K562 (cell line): ENCODE results near the gene MRPL55. TPM values are rescaled to one million over a fixed set of nuclear protein-coding genes. Genes with fewer than 3 reads are reported as not detected.

ENCODE experiments used
- EP300 ChIP-seq: IDR thresholded peaks from 2 replicates; pipeline ENCODE4 v1.6.1; 2012; ENCODE audit warnings: low read length, improper control_type of control experiment
- ERF ChIP-seq: fragments of 450-650 bp; formaldehyde crosslinking; IDR thresholded peaks from 2 replicates; pipeline ENCODE4 v1.4.0; 2020; ENCODE audit warnings: mild to moderate bottlenecking, mixed read lengths
- EWSR1 ChIP-seq: fragments of 450-650 bp; IDR thresholded peaks from 2 replicates; pipeline ENCODE4 v1.6.1; 2018; ENCODE audit warnings: borderline replicate concordance, mild to moderate bottlenecking, low read depth, moderate library complexity; ENCODE audit not compliant: partially characterized antibody
- MAFF ChIP-seq: IDR thresholded peaks from 2 replicates; pipeline ENCODE4 v1.6.1; 2012; ENCODE audit warnings: low read length, improper control_type of control experiment
- MEF2A ChIP-seq: IDR thresholded peaks from 2 replicates; pipeline ENCODE4 v1.6.1; 2011; ENCODE audit warnings: low read depth, mild to moderate bottlenecking, low read length, moderate library complexity; ENCODE audit not compliant: control insufficient read depth
- NR1H2 ChIP-seq: sonication (generic); formaldehyde crosslinking; IDR thresholded peaks from 2 replicates; pipeline ENCODE4 v1.4.0; 2020; ENCODE audit warnings: mild to moderate bottlenecking, missing genetic modification reagents
- PCBP1 ChIP-seq: fragments of 200-400 bp; formaldehyde crosslinking; IDR thresholded peaks from 2 replicates; pipeline ENCODE4 v1.6.1; 2018; ENCODE audit warnings: mild to moderate bottlenecking, low read depth, low read length; ENCODE audit not compliant: poor library complexity, severe bottlenecking
- PHF20 ChIP-seq: fragments of 450-650 bp; IDR thresholded peaks from 2 replicates; pipeline ENCODE4 v1.6.1; 2018; ENCODE audit not compliant: partially characterized antibody
- POLR2A ChIP-seq: fragments of 450-650 bp; conservative IDR thresholded peaks from 2 replicates; pipeline ENCODE4 v1.6.1; 2016
- POLR2AphosphoS2 ChIP-seq: IDR thresholded peaks from 2 replicates; pipeline ENCODE4 v1.6.1; 2012; ENCODE audit warnings: low read length, improper control_type of control experiment
- POLR2AphosphoS5 ChIP-seq: IDR thresholded peaks from 2 replicates; pipeline ENCODE4 v1.6.1; 2011; ENCODE audit warnings: mild to moderate bottlenecking, low read depth, low read length, moderate library complexity; ENCODE audit not compliant: control insufficient read depth, insufficient read depth
- PTRF ChIP-seq: fragments of 450-650 bp; IDR thresholded peaks from 2 replicates; pipeline ENCODE4 v1.6.1; 2016; ENCODE audit warnings: mild to moderate bottlenecking, missing genetic modification characterization, missing compliant biosample characterization
- SIX5 ChIP-seq, 2 experiments: IDR thresholded peaks; 2 replicates each; pipeline ENCODE4 v1.6.1; 2011; ENCODE audit warnings: low read length in 2 of 2, borderline replicate concordance in 1 of 2, low read depth in 1 of 2, mild to moderate bottlenecking in 1 of 2, moderate library complexity in 1 of 2; ENCODE audit not compliant: insufficient read depth in 1 of 2
- SNIP1 ChIP-seq: fragments of 450-650 bp; IDR thresholded peaks from 2 replicates; pipeline ENCODE4 v1.7.1; 2017; ENCODE audit warnings: low read depth, mild to moderate bottlenecking
- SRF ChIP-seq, 2 experiments: fragments of 250-450, 450-650 bp in 1 of 2; sonication (Bioruptor Pico) in 1 of 2; sonication (generic) in 1 of 2; formaldehyde crosslinking; IDR thresholded peaks; 2 replicates each; pipeline versions ENCODE4 v1.5.0 to v1.5.1; 2020 to 2022; ENCODE audit warnings: mild to moderate bottlenecking in 1 of 2, missing genetic modification reagents in 1 of 2
- TOE1 ChIP-seq, 2 experiments: fragments of 450-650 bp in 1 of 2; sonication (generic) in 1 of 2; formaldehyde crosslinking in 1 of 2; IDR thresholded peaks; 2 replicates each; pipeline versions ENCODE4 v1.7.1 to v1.8.0; 2016 to 2022; ENCODE audit warnings: borderline replicate concordance in 2 of 2, mild to moderate bottlenecking in 2 of 2, antibody characterized with exemption in 1 of 2, inconsistent platforms in 1 of 2, low read depth in 1 of 2, missing genetic modification reagents in 1 of 2, moderate library complexity in 1 of 2
- XRCC5 ChIP-seq: fragments of 200-400 bp; formaldehyde crosslinking; IDR thresholded peaks from 2 replicates; pipeline ENCODE4 v1.6.1; 2017; ENCODE audit warnings: low read depth, mild to moderate bottlenecking, low read length
- ZFP36 ChIP-seq: fragments of 150-350 bp; IDR thresholded peaks from 2 replicates; pipeline ENCODE4 v1.6.1; 2018; ENCODE audit warnings: low read length, low read depth; ENCODE audit not compliant: partially characterized antibody
- ZNF133 ChIP-seq: fragments of 250-450 bp; sonication (Bioruptor Pico); IDR thresholded peaks from 2 replicates; pipeline ENCODE4 v1.4.0; 2020; ENCODE audit warnings: mild to moderate bottlenecking
- ZNF165 ChIP-seq: fragments of 250-450 bp; sonication (Bioruptor Pico); IDR thresholded peaks from 2 replicates; pipeline ENCODE4 v1.4.0; 2020; ENCODE audit warnings: borderline replicate concordance
- ZNF316 ChIP-seq: fragments of 450-650 bp; IDR thresholded peaks from 2 replicates; pipeline ENCODE4 v1.6.1; 2016
- ZNF354B ChIP-seq: fragments of 250-450 bp; sonication (Bioruptor Pico); IDR thresholded peaks from 2 replicates; pipeline ENCODE4 v1.4.0; 2020
- ZNF583 ChIP-seq: fragments of 250-450 bp; sonication (Bioruptor Pico); IDR thresholded peaks from 2 replicates; pipeline ENCODE4 v1.4.0; 2020
- polyA plus RNA-seq, 8 experiments: library from polyadenylated mRNA; depleted of rRNA in 4 of 8; stranded (reverse) in 5 of 8; unstranded in 3 of 8; fragments of >200 nt; fragmentation: Nextera tagmentation in 2 of 8; fragmentation: Illumina TruSeq in 1 of 8; extraction: Ambion mirVana in 2 of 8; extraction: Trizol in 1 of 8; gene quantifications; 2 replicates each; pipeline versions ENCODE4 v1.2.1 to v1.2.3, GENCODE V29; 2011 to 2014; ENCODE audit warnings: inconsistent platforms in 1 of 8, missing spikeins in 1 of 8
- total RNA-seq, 7 experiments: library from RNA; depleted of rRNA in 6 of 7; stranded (reverse); fragments of >200 nt in 6 of 7; fragmentation: Illumina TruSeq in 2 of 7; extraction: Trizol in 2 of 7; gene quantifications; 2 replicates each; pipeline versions ENCODE4 v1.2.1 to v1.2.3, GENCODE V29; 2011 to 2021; ENCODE audit warnings: low replicate concordance in 1 of 7
- TF ChIP-seq, protein P1 (sequence below): fragments of 450-650 bp; formaldehyde crosslinking; IDR thresholded peaks from 2 replicates; pipeline ENCODE4 v1.4.0; 2022; ENCODE audit warnings: missing genetic modification characterization
- TF ChIP-seq, protein P2 (sequence below): fragments of 250-450 bp; sonication (Bioruptor Pico); IDR thresholded peaks from 2 replicates; pipeline ENCODE4 v1.8.0; 2021; ENCODE audit warnings: moderate library complexity, mild to moderate bottlenecking, inconsistent platforms
- TF ChIP-seq, protein P3 (sequence below): fragments of 450-650 bp; formaldehyde crosslinking; IDR thresholded peaks from 2 replicates; pipeline ENCODE4 v1.4.0; 2022; ENCODE audit warnings: mild to moderate bottlenecking, moderate library complexity
- TF ChIP-seq, protein P4 (sequence below), 2 experiments: fragments of 450-650 bp; conservative IDR thresholded peaks; 2 replicates each; pipeline ENCODE4 v1.6.1; 2017; ENCODE audit warnings: mild to moderate bottlenecking in 2 of 2, moderate library complexity in 2 of 2

MRPL55 gene
- total and polyA plus RNA-seq, 9 of the 15 experiments (the other 6 are each of a cell fraction or from before 2014, with no cell fraction given), result 34.9 to 228 (median 81.0) TPM

DNA sequence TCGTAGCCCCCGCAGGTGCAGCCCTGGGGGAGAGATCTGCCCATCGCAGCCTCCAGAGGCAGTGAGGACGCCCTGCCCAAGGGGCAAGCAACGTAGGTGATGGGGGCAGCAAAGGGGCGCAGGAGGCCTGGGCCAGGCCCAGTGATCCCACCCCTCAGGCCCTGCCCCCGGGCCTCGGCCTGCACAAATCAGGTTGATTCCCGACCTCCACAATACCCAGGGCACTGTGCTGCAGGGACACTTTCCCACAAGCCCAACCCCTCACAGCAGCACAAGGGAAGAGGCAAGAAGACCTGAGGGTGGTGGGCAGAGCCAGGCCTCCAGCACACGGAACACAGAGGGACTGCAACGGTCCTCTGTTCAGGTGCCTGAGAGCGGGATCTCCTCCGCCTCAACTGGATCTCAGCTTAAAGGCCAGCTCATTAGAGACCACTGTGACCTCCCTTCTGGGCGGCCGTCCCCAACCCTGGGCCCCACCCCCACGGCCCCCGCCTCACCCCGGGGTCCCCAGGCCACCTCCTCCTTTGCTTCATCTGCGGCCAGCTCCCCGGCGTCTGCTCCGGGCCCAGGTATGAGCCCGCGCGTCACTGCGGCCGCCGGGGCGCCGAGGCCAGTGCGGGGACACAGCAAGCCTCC, 27.4 kb downstream of the MRPL55 start (continued):
- TF ChIP-seq, protein P1, sequence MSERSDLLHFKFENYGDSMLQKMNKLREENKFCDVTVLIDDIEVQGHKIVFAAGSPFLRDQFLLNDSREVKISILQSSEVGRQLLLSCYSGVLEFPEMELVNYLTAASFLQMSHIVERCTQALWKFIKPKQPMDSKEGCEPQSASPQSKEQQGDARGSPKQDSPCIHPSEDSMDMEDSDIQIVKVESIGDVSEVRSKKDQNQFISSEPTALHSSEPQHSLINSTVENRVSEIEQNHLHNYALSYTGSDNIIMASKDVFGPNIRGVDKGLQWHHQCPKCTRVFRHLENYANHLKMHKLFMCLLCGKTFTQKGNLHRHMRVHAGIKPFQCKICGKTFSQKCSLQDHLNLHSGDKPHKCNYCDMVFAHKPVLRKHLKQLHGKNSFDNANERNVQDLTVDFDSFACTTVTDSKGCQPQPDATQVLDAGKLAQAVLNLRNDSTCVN (CRISPR knock-in tag), result no peak
- TF ChIP-seq POLR2AphosphoS2, result no peak
- no peak for TF ChIP-seq MEF2A
- TF ChIP-seq, protein P2, sequence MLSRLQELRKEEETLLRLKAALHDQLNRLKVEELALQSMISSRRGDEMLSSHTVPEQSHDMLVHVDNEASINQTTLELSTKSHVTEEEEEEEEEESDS (CRISPR knock-in tag), result no peak
- no peak for TF ChIP-seq TOE1 (IDR thresholded peaks at IDR 0.05; ENCODE audit: borderline replicate concordance)
- TF ChIP-seq TOE1 (CRISPR knock-in tag; IDR thresholded peaks at IDR 0.05; ENCODE audit: borderline replicate concordance, low read depth), result no peak
- no peak for TF ChIP-seq MAFF
- no peak for TF ChIP-seq XRCC5
- no peak for TF ChIP-seq PCBP1
- peak; percentile 49 for TF ChIP-seq ZFP36
- TF ChIP-seq POLR2AphosphoS5, result 0 out of 2 replicates have a peak, but pooled peaks have one; percentile 20
- no peak for TF ChIP-seq POLR2A
- no peak for TF ChIP-seq ZNF354B (CRISPR knock-in tag)
- TF ChIP-seq EP300, result no peak
- TF ChIP-seq EWSR1, result no peak
- TF ChIP-seq SNIP1, result no peak
- TF ChIP-seq, protein P3, sequence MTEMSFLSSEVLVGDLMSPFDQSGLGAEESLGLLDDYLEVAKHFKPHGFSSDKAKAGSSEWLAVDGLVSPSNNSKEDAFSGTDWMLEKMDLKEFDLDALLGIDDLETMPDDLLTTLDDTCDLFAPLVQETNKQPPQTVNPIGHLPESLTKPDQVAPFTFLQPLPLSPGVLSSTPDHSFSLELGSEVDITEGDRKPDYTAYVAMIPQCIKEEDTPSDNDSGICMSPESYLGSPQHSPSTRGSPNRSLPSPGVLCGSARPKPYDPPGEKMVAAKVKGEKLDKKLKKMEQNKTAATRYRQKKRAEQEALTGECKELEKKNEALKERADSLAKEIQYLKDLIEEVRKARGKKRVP (CRISPR knock-in tag), result no peak
- no peak for TF ChIP-seq SRF (CRISPR knock-in tag; IDR thresholded peaks at IDR 0.05)
- no peak for TF ChIP-seq ZNF165 (CRISPR knock-in tag)
- no peak for TF ChIP-seq SIX5 (IDR thresholded peaks at IDR 0.05; ENCODE audit: borderline replicate concordance in 1 of 2, insufficient read depth in 1 of 2, low read depth in 1 of 2, low read length in 2 of 2)
- TF ChIP-seq, protein P4, sequence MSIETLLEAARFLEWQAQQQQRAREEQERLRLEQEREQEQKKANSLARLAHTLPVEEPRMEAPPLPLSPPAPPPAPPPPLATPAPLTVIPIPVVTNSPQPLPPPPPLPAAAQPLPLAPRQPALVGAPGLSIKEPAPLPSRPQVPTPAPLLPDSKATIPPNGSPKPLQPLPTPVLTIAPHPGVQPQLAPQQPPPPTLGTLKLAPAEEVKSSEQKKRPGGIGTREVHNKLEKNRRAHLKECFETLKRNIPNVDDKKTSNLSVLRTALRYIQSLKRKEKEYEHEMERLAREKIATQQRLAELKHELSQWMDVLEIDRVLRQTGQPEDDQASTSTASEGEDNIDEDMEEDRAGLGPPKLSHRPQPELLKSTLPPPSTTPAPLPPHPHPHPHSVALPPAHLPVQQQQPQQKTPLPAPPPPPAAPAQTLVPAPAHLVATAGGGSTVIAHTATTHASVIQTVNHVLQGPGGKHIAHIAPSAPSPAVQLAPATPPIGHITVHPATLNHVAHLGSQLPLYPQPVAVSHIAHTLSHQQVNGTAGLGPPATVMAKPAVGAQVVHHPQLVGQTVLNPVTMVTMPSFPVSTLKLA (conservative IDR thresholded peaks at IDR 0.05), result no peak
- no peak for TF ChIP-seq NR1H2 (CRISPR knock-in tag)
- no peak for TF ChIP-seq PTRF (tag)
- no peak for TF ChIP-seq ZNF316
- no peak for TF ChIP-seq PHF20
- no peak for TF ChIP-seq ZNF583 (CRISPR knock-in tag)
- TF ChIP-seq ERF (CRISPR knock-in tag), result no peak
- no peak for TF ChIP-seq ZNF133
